Activated T-helper 1 cell treated with Interleukin-2 at 50 U/mL for 16 hours (primary cell): Measurements from ENCODE around the gene PDE4B.
"Not testable (repeated sequence)": the region's sequence is repeated elsewhere in the genome, so short reads cannot be mapped to it uniquely, and the experiment has no call there.

Source experiments
- DNase-seq: peaks from one replicate; pipeline ENCODE4 v3.0.0-alpha.2; 2020; ENCODE audit warnings: low read depth

The PDE4B gene

DNA sequence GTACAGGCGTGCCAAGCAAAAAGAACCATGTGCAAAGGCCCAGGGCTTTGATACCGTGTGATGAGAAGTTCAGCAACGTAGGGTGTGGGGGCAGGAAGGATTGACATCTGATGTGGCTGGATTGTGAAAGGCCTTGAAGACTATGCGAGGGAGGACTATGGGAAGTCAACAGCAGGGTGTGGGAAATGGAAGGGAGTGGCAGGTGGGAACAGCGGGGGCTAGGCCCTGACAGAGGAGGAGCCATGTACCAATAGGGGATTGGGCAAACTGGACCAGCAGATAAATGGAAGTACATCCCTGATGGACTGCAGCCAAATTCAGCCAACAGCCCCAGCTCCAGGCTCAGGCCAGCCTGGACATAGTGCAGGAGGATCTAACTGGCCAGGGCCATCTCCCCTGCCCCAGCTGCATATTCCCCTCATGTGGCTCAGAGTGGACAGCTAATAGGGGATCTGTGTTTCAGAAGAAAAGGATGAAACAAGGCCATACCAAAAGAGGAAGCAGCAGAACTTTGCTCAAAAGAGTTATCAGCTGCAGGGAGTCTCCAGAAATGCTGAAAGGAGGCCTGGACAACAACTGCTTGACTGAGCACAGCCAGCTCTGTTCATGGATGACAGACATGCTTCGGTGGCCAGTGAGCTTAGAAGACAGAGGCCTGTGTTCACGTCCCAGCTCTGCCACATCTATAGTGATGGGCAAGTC lies 601.0 kb downstream of the PDE4B start:
- DNase-seq: no peak

GRCh38 chr1:66394603-66395002 lies 601.9 kb downstream of the PDE4B start:
- no peak for DNase-seq

DNA sequence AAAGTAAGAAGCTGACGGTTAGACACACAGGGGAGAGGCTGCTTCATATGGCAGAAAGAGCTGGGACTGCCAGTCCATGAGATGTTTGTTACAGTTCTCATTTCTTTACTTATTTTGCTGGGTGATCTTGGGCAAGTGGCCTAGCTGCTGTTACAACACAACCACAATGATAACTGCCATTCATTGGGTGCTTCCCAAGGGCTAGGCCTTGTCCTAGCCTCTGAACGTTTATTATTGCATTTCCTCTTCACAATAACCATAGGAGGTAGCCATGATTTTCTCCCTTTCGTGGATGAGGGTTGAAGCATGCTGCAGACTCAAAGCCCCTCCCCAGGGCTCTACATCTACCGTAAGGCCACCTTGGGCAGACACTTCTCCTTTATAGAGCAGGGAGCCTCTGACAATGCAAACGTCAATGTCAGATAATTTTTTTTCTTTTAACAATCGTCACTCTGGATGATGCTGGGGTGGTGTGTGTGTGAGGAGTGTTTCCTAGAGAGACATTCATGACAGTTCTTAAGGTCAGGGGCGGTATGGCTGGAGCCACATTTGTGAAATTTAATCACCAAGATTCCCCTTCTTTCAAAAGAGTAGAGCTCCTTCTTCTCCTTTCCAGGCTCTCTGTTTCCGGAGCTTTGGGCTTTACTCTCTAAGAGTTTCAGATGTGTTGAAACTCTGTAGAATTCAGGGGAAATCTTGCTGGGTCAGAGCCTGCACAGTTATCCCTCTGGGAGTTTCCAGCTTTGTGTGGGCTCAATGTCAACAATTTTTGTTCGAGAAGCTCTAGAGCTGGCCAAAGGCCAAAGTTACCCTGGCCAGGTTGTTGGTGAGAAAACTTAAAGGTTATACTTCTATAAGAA lies 602.7 kb downstream of the PDE4B start:
- no peak for DNase-seq

DNA sequence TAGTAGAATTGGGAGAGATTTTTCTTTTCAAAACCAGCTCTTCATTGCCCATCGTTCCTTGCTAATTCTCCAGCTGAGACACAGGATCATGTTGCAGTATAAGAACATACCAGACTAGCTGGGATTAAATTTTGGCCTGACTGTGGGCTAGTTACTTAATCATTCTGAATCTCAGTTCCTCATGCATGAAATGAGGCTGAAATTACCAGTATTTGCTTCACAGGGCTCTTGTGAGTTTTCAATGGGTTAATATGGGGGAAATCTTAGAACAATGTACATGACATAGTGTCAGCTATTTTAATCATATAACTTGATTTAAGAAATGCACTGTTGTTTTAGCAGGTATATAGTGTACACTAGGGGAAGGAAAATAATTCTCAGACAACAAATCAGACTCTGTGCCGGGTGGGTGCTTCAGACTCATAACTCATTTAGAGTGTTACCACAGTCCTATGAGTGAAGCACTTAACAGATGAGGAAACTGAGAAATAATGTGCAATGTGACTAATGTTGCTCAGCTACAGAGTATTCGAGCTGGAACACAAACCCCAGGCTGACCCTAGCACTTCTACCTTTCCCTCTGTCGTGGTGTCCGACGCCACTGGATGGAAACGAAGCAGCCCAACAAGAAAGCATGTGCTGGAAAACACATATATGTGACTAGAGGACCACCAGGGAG lies 603.7 kb downstream of the PDE4B start:
- no peak for DNase-seq

DNA sequence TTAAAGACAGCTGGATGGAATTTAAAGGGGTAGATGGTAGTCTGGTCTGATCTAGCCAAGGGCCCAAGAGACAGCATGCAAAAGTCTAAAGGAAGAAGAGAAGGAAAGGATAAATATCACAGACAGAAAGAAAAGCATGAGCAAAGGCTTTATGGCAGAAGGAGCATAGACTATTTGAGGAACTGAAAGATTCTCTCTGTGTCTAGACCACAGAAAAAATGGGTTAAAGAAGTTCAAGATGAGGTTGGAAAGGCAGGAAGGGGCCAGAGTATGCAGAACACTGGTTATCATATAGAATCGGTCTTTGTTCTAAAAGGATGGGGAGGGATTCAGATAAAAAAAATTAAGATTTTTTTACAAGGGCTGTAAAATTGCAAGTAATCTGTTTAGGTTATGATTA lies 604.5 kb downstream of the PDE4B start:
- DNase-seq: no peak

GRCh38 chr1:66399888-66400529 lies 607.3 kb downstream of the PDE4B start:
- no peak for DNase-seq

DNA sequence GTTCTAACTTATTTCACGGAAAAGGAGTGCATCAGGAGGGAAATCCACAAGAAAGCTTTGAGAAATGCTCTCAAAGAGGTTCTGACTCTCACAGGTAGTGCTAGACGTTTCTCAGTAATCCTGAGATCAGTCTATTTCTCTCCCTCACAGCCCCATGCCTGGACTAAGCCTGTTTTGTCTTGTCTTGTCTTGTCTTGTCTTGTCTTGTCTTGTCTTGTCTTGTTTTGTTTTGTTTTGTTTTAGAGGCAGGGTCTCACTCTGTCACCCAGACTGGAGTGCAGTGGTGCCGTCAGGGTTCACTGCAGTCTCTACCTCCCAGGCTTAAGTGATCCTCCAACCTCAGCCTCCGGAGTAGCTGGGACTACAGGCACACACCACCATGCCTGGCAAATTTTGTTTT lies 608.0 kb downstream of the PDE4B start:
- no peak for DNase-seq

DNA sequence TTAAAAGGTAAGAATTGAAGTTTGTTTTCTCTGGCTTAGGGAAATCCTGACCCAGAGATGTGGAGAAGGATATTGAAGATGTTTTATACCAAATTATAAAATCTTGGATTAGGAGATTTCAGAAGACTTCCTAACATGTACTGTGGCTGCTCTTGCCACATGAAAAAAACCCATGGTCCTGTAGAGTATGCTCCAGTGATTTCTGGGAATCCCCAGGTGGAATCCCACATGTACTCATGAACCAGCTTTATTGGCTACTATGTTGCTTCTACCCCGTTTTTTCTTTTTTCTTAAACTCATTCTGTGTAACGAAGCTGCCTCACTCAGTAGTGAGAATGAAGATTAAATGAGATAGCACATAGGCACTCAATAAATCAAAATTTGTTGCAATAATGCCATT lies 608.5 kb downstream of the PDE4B start:
- no peak for DNase-seq

DNA sequence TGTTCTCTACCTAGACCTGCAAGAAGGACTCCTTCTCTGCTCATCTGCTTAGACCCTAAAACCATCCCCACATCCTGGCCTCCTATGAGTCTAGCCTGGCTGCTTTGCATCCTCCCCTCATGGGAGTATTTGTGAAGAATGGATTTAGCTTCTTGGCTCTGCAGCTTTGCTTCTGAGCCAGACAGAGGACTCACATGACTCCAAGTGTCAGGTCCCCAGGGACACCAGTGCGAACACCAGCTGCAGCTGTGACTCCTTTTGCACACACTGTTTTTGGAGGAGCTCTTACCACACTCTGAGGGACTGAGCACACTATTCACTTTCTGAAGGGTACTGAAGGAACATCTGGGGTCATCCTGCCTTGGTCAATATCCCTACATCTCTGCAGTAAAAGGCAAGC lies 609.5 kb downstream of the PDE4B start:
- DNase-seq: no peak

- no peak for DNase-seq
Measured at GRCh38 chr1:66403007-66403731, 610.5 kb downstream of the PDE4B start.

DNA sequence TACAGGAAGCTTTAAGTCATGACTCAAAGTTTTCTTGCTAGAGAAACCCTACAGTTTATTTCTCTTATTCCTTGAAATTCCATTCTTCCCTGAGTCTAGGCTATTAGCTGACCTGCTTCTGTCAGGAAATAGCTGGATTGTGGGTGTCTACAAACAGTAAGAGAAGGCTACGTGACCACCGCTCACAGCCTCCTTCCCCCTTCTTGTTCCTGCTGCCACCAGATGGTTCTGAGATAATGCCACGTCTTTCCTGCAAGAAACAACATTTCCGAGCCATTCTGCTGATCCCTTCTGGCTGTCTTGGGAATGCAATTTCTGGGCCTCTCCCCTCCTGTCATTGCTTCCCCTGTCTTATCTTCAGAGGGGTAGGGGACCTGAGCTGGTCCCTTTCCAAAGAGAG lies 612.4 kb downstream of the PDE4B start:
- DNase-seq: no peak

- DNase-seq: not testable (repeated sequence)
Measured at GRCh38 chr1:66411449-66411848, 618.8 kb downstream of the PDE4B start.

GRCh38 chr1:66412704-66413103 lies 620.0 kb downstream of the PDE4B start:
- DNase-seq: no peak

- no peak for DNase-seq
Measured at GRCh38 chr1:66413136-66413837, 620.6 kb downstream of the PDE4B start.

GRCh38 chr1:66413838-66414175 lies 621.1 kb downstream of the PDE4B start:
- no peak for DNase-seq

DNA sequence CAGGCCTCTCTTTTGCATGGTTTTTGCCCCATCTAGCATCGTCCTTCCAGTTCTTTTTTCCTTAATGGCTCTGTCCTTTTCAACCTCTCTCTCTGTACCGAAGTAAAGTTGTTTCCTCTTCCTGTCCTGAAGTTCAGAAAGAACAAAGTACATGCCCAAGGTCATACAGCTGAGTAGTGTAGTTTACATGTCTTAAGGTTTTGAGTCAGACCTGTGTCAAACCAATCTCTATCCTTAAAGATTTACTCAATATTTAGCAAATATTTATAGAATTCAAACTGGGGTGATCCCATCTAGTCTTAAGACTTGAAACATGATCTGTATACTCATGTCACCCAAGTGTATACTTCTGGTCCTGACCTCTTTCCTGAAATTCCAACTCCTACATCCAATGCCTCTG lies 622.6 kb downstream of the PDE4B start:
- DNase-seq: no peak

- DNase-seq: no peak
Measured at GRCh38 chr1:66415866-66416265, 623.2 kb downstream of the PDE4B start.

DNA sequence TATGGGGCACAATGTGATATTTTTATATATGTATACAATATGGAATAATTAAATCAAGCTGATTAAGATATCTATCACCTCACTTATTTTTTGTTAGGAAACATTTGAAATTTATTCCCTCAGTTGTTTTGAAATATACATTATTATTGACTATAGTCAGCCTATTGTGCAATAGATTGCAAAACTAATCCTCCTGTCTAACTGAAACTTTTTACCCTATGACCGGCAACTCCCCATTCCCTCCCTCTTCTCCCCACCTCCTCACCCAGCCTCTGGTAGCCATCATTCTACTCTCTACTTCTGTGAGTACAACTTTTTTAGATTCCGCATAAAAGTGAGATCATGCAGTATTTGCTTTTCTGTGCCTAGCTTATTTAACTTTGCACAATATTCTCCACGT lies 623.6 kb downstream of the PDE4B start:
- DNase-seq: no peak

DNA sequence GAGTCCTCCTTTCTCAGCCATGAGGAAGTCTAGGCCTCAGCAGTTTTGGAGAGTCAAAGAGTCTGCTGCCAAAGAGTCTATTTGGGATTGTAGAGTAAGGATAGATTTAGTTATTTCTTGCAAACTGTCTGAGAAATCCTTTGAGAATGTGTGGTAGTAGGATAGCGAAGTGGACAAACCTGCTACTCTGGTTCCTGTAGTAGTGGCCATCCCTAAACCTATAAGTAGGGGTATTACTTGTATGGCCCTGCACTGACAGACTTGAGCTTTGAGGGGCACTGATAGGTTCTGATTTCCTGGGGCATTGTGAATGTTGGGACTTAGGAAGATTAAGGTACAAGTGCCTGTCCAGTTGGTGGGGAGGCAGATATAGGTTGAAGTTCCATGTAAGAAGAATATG lies 625.3 kb downstream of the PDE4B start:
- DNase-seq: no peak

- DNase-seq: not testable (repeated sequence)
Measured at GRCh38 chr1:66420171-66420570, 627.5 kb downstream of the PDE4B start.

- not testable (repeated sequence) for DNase-seq
Measured at GRCh38 chr1:66420906-66421305, 628.2 kb downstream of the PDE4B start.
